ENCODE measurements around the gene PROSER3. TPM values are rescaled to one million over a fixed set of nuclear protein-coding genes. Genes with fewer than 3 reads are reported as not detected.

Gene PROSER3
- total RNA-seq, 2 experiments from 2014 or later: 39.8 to 62.8 TPM

- intact Hi-C loops (cut with DNase I, micrococcal nuclease): no loop called here
- Mint-ChIP-seq H3K27me3 (no peaks in the 10 kb centered on the region), H3K36me3 (ENCODE audit: low read depth) (peaks cover 50% of the 10 kb centered on the region), H3K4me1 (no peaks in the 10 kb centered on the region), H3K27ac (no peak overlapping the region), H3K4me3 (no peak overlapping the region), H3K9me3 (ENCODE audit: low read depth) (no peaks in the 10 kb centered on the region)
- ChIA-PET POLR2A (interaction anchor here (0.7 kb wide), 1 partner anchor 13 kb away, joined by 4 read pairs; no protein-coding TSS in a partner anchor), CTCF (interaction anchor here (0.6 kb wide), 1 partner anchor 35 kb away, joined by 3 read pairs; no protein-coding TSS in a partner anchor)
- DNase-seq: no peak
- no peak for ATAC-seq
Measured at GRCh38 chr19:35731779-35732405, 26.1 kb upstream of the PROSER3 start.

- Mint-ChIP-seq H3K4me1 (no peaks in the 10 kb centered on the region), H3K27ac (no peak overlapping the region), H3K27me3 (no peaks in the 10 kb centered on the region), H3K9me3 (ENCODE audit: low read depth) (no peaks in the 10 kb centered on the region), H3K36me3 (ENCODE audit: low read depth) (peaks cover 49% of the 10 kb centered on the region), H3K4me3 (no peak overlapping the region)
- intact Hi-C loops (cut with DNase I, micrococcal nuclease): no loop called here
- DNase-seq (no peak), ATAC-seq (no peak)
- ChIA-PET CTCF (no interaction called here), POLR2A (interaction anchor here (0.7 kb wide), 1 partner anchor 14 kb away, joined by 4 read pairs; no protein-coding TSS in a partner anchor)
Measured at GRCh38 chr19:35732540-35733179, 25.3 kb upstream of the PROSER3 start.

GRCh38 chr19:35733180-35734125 lies 24.5 kb upstream of the PROSER3 start:
- ATAC-seq (no peak), DNase-seq (no peak)
- Mint-ChIP-seq H3K4me3 (no peak overlapping the region), H3K4me1 (no peaks in the 10 kb centered on the region), H3K36me3 (ENCODE audit: low read depth) (peaks cover 53% of the 10 kb centered on the region), H3K27ac (peak overlapping the region; percentile 4), H3K9me3 (ENCODE audit: low read depth) (no peaks in the 10 kb centered on the region), H3K27me3 (no peaks in the 10 kb centered on the region)
- CTCF ChIA-PET: no interaction called here
- POLR2A ChIA-PET: no interaction called here
- intact Hi-C loops (cut with DNase I, micrococcal nuclease): no loop called here

GRCh38 chr19:35734273-35734672 lies 23.7 kb upstream of the PROSER3 start:
- ChIA-PET CTCF (no interaction called here), POLR2A (no interaction called here)
- ATAC-seq: no peak
- no peak for DNase-seq
- Mint-ChIP-seq H3K9me3 (ENCODE audit: low read depth) (no peaks in the 10 kb centered on the region), H3K27me3 (no peaks in the 10 kb centered on the region), H3K4me3 (no peak overlapping the region), H3K27ac (no peak overlapping the region), H3K36me3 (ENCODE audit: low read depth) (peaks cover 49% of the 10 kb centered on the region), H3K4me1 (no peaks in the 10 kb centered on the region)
- intact Hi-C loops (cut with DNase I, micrococcal nuclease): no loop called here

GRCh38 chr19:35734889-35735288 lies 23.1 kb upstream of the PROSER3 start:
- no peak for ATAC-seq
- intact Hi-C loops (cut with DNase I, micrococcal nuclease): no loop called here
- DNase-seq: no peak
- Mint-ChIP-seq H3K4me3 (no peak overlapping the region), H3K27me3 (no peaks in the 10 kb centered on the region), H3K27ac (peak overlapping the region; percentile 14), H3K36me3 (ENCODE audit: low read depth) (peaks cover 45% of the 10 kb centered on the region), H3K4me1 (peaks cover 3% of the 10 kb centered on the region), H3K9me3 (ENCODE audit: low read depth) (no peaks in the 10 kb centered on the region)
- ChIA-PET POLR2A (no interaction called here), CTCF (no interaction called here)

- H3K9me3 Mint-ChIP-seq (ENCODE audit: low read depth): no peaks in the 10 kb centered on the region
- peaks cover 36% of the 10 kb centered on the region for H3K36me3 Mint-ChIP-seq (ENCODE audit: low read depth)
- H3K27ac Mint-ChIP-seq: peak overlapping the region; percentile 52
- no peaks in the 10 kb centered on the region for H3K27me3 Mint-ChIP-seq
- H3K4me3 Mint-ChIP-seq: no peak overlapping the region
- ChIA-PET CTCF (interaction anchor here (0.6 to 1.9 kb wide), 10 partner anchors 11 to 170 kb away, joined by 3 to 6 read pairs (median 3); partner anchors contain the start of gene LIN37), POLR2A (interaction anchor here (1.4 kb wide), 1 partner anchor 35 kb away, joined by 6 read pairs; no protein-coding TSS in a partner anchor)
- intact Hi-C loops (cut with DNase I, micrococcal nuclease): no loop called here
- peak; percentile 62 for DNase-seq
- H3K4me1 Mint-ChIP-seq: peaks cover 5% of the 10 kb centered on the region
- no peak for ATAC-seq
Measured at GRCh38 chr19:35736913-35737886, 20.8 kb upstream of the PROSER3 start.

GRCh38 chr19:35738021-35738886 lies 19.7 kb upstream of the PROSER3 start:
- DNase-seq: no peak

GRCh38 chr19:35738887-35739229 lies 19.1 kb upstream of the PROSER3 start:
- ChIA-PET POLR2A (interaction anchor here (0.6 kb wide), 1 partner anchor 20 kb away, joined by 3 read pairs; no protein-coding TSS in a partner anchor), CTCF (interaction anchor here (2.2 kb wide), 1 partner anchor 26 kb away, joined by 14 read pairs; no protein-coding TSS in a partner anchor)
- Mint-ChIP-seq H3K27ac (peak overlapping the region; percentile 45), H3K4me1 (peaks cover 19% of the 10 kb centered on the region), H3K4me3 (no peak overlapping the region), H3K36me3 (ENCODE audit: low read depth) (peaks cover 45% of the 10 kb centered on the region), H3K27me3 (no peaks in the 10 kb centered on the region), H3K9me3 (ENCODE audit: low read depth) (no peaks in the 10 kb centered on the region)
- intact Hi-C loops (cut with DNase I, micrococcal nuclease): no loop called here
- DNase-seq: no peak
- ATAC-seq: no peak

More at GRCh38 chr19:35738021-35738886, 19.7 kb upstream of the PROSER3 start:
- Mint-ChIP-seq H3K4me3 (no peak overlapping the region), H3K4me1 (peaks cover 13% of the 10 kb centered on the region), H3K36me3 (ENCODE audit: low read depth) (peaks cover 44% of the 10 kb centered on the region), H3K9me3 (ENCODE audit: low read depth) (no peaks in the 10 kb centered on the region), H3K27ac (peak overlapping the region; percentile 45), H3K27me3 (no peaks in the 10 kb centered on the region)
- intact Hi-C loops (cut with DNase I, micrococcal nuclease): no loop called here
- ChIA-PET POLR2A (interaction anchor here (1.4 kb wide), 1 partner anchor 36 kb away, joined by 6 read pairs; no protein-coding TSS in a partner anchor), CTCF (interaction anchor here (0.6 to 1.9 kb wide), 5 partner anchors 18 to 168 kb away, joined by 3 to 6 read pairs (median 4); no protein-coding TSS in a partner anchor)
- ATAC-seq: no peak

GRCh38 chr19:35739275-35740107 lies 18.5 kb upstream of the PROSER3 start:
- Mint-ChIP-seq H3K27ac (no peak overlapping the region), H3K9me3 (ENCODE audit: low read depth) (no peaks in the 10 kb centered on the region), H3K27me3 (no peaks in the 10 kb centered on the region), H3K36me3 (ENCODE audit: low read depth) (peaks cover 47% of the 10 kb centered on the region), H3K4me3 (peak overlapping the region; percentile 82), H3K4me1 (peaks cover 25% of the 10 kb centered on the region)
- POLR2A ChIA-PET: interaction anchor here (0.6 to 1.3 kb wide), 3 partner anchors 9 to 37 kb away, joined by 3 read pairs; no protein-coding TSS in a partner anchor
- CTCF ChIA-PET: interaction anchor here (0.6 to 2.2 kb wide), 5 partner anchors 12 to 275 kb away, joined by 3 to 14 read pairs (median 4); partner anchors contain the start of gene ALKBH6
- DNase-seq (no peak), ATAC-seq (no peak)
- intact Hi-C loops (cut with DNase I, micrococcal nuclease): loop anchor here (1.0 to 10.0 kb wide), 14 partner anchors 19 to 595 kb away; partner anchors contain the start of genes APLP1 (in 1 of the 2), ARHGAP33 (in 1 of the 2), ETV2 (in 1 of the 2) and FXYD7 (in 1 of the 2)
